NAMALWA (cell line): ENCODE measurements around the gene MYO3B.

ENCODE experiments used
- DNase-seq: peaks from one replicate; pipeline ENCODE4 v3.0.0-alpha.2; 2015; ENCODE audit warnings: low spot score

The MYO3B gene

GRCh38 chr2:170475878-170476277 lies 297.9 kb downstream of the MYO3B start:
- DNase-seq: no peak

- DNase-seq: no peak
These were observed 299.7 kb downstream of the MYO3B start for GRCh38 chr2:170477630-170478029.

- no peak for DNase-seq
These were observed 303.3 kb downstream of the MYO3B start for GRCh38 chr2:170481201-170481600.

- no peak for DNase-seq
These were observed 306.6 kb downstream of the MYO3B start for GRCh38 chr2:170484552-170484951.

GRCh38 chr2:170485254-170486026 lies 307.5 kb downstream of the MYO3B start:
- DNase-seq: no peak

GRCh38 chr2:170486730-170487129 lies 308.8 kb downstream of the MYO3B start:
- DNase-seq: no peak

GRCh38 chr2:170488807-170489206 lies 310.9 kb downstream of the MYO3B start:
- no peak for DNase-seq

GRCh38 chr2:170492010-170492409 lies 314.1 kb downstream of the MYO3B start:
- DNase-seq: no peak

GRCh38 chr2:170493426-170494097 lies 315.6 kb downstream of the MYO3B start:
- no peak for DNase-seq

GRCh38 chr2:170495896-170496295 lies 317.9 kb downstream of the MYO3B start:
- DNase-seq: no peak

- no peak for DNase-seq
These were observed 320.7 kb downstream of the MYO3B start for GRCh38 chr2:170498619-170499018.

GRCh38 chr2:170500104-170500503 lies 322.2 kb downstream of the MYO3B start:
- DNase-seq: no peak

- no peak for DNase-seq
These were observed 322.8 kb downstream of the MYO3B start for GRCh38 chr2:170500770-170501169.

GRCh38 chr2:170501421-170502043 lies 323.6 kb downstream of the MYO3B start:
- no peak for DNase-seq

GRCh38 chr2:170502361-170503130 lies 324.6 kb downstream of the MYO3B start:
- no peak for DNase-seq

GRCh38 chr2:170503563-170503962 lies 325.6 kb downstream of the MYO3B start:
- DNase-seq: no peak

- DNase-seq: no peak
These were observed 326.2 kb downstream of the MYO3B start for GRCh38 chr2:170503971-170504809.

GRCh38 chr2:170504810-170505145 lies 326.8 kb downstream of the MYO3B start:
- DNase-seq: no peak

GRCh38 chr2:170505631-170506275 lies 327.8 kb downstream of the MYO3B start:
- DNase-seq: no peak

GRCh38 chr2:170509452-170510193 lies 331.7 kb downstream of the MYO3B start:
- DNase-seq: no peak
